ENCODE results near the gene GP5.

Gene GP5

GRCh38 chr3:194379651-194380050 lies 19.4 kb downstream of the GP5 start:
- in situ Hi-C loops (cut with MboI; ENCODE audit: low sequenced_read_pairs): no loop called here

DNA sequence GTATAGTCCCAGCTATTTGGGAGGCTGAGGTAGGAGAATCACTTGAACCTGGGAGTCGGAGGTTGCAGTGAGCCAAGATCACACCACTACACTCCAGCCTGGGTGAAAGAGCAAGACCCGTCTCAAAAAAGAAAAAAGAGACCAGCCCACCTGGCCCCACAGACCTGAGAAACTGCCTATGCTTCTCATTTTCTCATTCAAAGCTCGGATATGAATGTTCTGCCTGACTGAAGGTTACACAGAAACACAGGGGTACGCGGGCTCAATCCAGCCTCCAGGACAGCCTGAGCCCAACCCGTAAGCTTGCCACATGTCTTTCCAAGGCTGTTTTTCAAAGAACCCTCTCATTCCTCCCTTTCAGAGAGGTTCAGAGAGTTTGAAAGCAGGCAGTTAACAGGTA lies 19.8 kb downstream of the GP5 start:
- in situ Hi-C loops (cut with MboI; ENCODE audit: low sequenced_read_pairs): no loop called here

DNA sequence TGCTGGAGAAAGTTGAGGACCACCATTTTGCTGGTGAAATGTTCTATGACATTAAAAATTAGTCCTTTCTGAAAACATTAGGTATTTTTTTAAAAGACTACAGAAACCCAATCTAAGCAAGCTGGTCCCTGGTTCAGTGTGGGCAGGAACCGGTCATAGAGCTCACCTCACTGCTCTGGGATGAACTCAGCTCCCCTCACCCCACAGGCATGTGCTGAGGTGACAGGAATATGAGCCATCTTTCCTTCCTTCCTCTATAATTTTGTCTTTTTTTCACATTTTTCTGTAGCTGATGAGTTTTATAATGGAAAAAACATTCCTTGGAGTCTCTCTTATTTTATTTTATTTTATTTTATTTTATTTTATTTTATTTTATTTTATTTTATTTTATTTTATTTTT lies 21.4 kb downstream of the GP5 start:
- in situ Hi-C loops (cut with MboI; ENCODE audit: low sequenced_read_pairs): no loop called here

DNA sequence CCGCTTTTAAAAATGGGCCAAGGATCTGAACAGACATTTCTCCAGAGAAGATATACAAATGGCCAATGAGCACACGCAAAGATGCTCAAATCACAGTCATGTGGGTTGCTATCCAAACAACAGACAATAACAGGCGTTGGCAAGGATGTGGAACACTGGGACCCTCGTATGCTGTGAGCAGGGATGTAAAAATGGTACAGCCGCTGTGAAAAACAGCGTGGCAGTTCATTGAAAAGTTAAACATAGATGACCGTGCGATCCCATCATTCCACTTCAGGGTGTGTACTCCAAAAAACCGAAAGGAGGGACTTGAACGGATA lies 22.9 kb downstream of the GP5 start:
- in situ Hi-C loops (cut with MboI; ENCODE audit: low sequenced_read_pairs): no loop called here

DNA sequence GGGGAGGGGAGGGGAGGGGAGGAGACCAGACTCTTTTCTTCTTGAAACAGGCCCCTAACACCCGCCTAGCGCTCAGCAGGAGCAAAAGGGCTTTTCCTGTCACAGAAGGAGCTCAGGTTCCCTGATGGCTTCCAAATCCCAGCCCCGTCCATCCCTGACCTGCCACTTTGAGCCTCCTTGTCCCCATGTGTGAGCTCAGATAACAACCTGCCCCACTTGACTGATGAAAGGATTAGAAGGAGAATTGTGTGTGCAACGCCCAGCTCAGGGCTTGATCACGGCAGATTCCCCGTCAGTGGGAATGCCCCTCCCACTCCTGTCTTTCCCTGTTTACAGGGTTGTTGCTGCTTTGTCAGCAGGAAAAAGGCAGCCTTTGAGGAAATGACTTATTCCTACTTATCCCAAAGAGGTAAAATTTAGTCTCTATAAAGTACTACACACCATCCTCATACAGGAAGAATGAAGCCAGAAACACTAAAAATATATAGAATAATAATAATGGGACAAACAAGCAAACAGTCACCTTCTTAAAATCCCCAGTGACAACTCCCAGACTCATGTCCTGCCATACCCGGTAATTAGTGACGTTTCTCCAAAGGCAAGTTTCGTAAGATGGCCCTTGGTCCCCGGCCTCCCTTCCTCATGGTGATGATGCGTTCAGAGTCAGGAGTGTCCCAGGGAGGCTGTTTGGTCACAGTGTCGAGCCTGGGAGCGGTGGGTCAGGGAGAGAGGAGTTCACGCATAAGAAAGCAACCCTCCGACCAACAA lies 23.4 kb downstream of the GP5 start:
- in situ Hi-C loops (cut with MboI; ENCODE audit: low sequenced_read_pairs): no loop called here

- in situ Hi-C loops (cut with MboI; ENCODE audit: low sequenced_read_pairs): no loop called here
Measured at GRCh38 chr3:194374935-194375334, 24.1 kb downstream of the GP5 start.

DNA sequence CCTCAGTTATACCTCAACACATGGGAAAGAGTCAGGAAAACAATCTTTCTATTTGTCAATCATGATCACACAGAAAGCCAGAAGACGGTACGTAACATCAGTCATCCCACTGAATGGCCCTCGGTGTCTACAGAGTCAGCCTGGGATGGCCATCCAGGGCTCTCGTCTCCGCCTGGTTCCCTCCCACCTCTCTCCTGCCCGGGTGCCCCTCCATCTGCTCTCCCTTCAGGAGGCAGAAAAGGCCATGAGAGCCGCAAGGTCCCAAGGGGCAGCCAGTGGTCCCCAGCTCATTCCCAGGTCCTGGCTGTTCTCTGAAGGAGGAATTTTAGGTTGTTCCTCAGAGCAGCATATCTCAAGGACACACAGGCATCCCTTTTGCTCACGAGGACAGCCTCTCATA lies 25.2 kb downstream of the GP5 start:
- in situ Hi-C loops (cut with MboI; ENCODE audit: low sequenced_read_pairs): no loop called here

DNA sequence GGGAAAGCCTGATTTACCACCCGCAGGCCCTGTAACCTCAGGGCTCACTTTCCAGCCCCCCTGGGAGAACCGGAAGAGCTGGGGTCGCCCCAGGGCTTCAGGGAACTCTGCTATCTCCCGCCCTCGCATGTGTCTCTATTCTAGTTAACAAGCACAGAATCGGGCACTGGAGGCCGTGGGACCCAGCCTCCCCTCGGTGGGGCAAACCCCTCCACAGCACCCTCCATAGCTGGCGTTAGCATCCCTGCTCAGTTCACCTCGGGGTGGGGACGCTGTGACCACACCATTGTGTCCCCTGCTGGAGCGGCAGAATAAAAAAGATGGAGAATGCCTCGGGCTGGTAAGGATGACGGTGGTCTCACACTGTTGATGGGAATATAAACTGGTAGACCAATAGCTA lies 26.0 kb downstream of the GP5 start:
- in situ Hi-C loops (cut with MboI; ENCODE audit: low sequenced_read_pairs): no loop called here

GRCh38 chr3:194370753-194371152 lies 28.3 kb downstream of the GP5 start:
- in situ Hi-C loops (cut with MboI; ENCODE audit: low sequenced_read_pairs): no loop called here

- in situ Hi-C loops (cut with MboI; ENCODE audit: low sequenced_read_pairs): no loop called here
Measured at GRCh38 chr3:194369522-194370279, 29.4 kb downstream of the GP5 start, which contains the start of gene LRRC15. Gene LRRC15 (minus strand): TSS chr3:194369743. CDS start chr3:194361043, 8,700 bp downstream.

DNA sequence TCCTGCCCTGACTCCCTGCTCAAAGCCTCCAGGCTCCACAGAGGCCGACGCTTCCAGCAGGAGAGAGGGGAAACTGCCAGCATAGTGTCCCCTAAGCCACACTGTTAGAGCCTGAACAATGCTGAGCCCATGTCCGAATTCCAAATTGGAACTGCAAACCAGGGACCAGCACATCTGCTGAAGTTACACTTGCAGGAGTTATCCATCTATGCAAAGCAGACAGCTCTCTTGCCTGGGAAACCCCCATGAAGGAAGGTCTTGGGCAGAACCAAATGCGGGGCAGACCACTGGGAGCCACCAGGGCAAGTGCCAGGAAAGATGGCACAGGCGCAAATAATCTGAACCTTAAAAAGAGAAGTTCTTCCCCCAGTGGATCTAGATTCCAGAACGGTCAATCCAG lies 30.1 kb downstream of the GP5 start:
- in situ Hi-C loops (cut with MboI; ENCODE audit: low sequenced_read_pairs): no loop called here

DNA sequence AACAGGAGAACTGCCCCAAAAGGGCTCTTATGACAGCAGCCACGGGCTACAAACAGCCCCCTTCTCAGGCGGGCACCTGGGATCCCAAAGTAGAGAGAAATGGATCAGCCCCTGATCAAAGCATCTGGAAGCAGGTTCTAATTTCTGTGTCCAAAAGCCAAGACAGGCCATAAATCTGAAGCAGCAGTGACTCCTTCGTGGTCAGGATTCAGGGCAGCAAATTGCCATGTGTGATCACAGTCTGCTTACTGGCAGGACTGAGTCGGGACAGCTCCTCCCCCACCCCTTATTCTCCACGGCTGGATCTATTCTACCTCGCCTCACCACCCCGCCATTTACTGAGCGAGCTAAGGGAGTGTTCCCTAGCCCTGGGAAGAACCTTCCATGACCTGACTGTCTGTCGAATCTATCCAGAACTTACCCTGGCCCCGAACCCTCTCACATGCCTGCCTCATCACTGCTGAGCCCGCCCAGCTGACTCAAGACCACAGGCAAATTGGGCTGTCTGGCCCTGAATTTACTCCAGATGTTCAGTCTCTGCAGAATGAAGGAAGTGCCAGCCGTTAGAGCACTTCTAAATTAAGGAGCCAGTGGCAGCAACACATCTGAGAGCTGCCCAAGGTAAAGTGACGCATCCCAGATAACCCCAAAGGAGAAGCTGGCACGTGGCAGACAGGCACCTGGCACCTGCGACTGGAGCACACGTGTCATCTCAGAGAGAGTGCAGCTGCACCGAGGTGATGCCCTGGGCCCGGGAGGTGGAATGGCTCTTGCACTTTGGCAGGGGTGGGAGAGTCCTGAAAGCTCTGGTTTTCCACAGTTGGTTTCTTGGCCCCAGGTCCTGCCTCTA lies 30.8 kb downstream of the GP5 start:
- in situ Hi-C loops (cut with MboI; ENCODE audit: low sequenced_read_pairs): no loop called here

DNA sequence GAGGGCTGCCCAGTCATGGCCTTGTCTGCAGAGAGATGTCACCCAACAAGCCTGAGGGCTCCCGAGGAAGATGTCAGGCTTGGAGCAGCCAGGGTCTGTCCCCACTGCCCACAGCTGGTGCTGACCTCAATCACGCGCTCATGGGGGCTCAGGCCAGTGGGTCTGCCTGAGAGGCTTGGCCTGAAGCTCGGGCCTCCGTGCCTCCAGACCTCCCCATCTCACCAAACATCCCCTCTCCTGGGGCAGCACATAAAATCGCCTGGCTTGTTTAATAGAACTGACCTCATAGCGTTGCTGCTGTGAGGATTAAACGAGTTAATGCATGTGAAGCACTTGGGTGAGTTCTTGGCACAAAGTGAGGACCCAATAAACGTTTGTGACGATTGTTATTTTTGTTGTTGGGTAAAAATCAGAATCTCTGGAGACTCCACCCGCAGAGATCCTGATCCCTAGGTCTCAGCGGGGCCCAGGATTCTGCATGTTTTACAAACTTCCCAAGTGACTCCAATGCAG lies 33.0 kb downstream of the GP5 start:
- in situ Hi-C loops (cut with MboI; ENCODE audit: low sequenced_read_pairs): no loop called here

- in situ Hi-C loops (cut with MboI; ENCODE audit: low sequenced_read_pairs): no loop called here
Measured at GRCh38 chr3:194365526-194365925, 33.5 kb downstream of the GP5 start.

DNA sequence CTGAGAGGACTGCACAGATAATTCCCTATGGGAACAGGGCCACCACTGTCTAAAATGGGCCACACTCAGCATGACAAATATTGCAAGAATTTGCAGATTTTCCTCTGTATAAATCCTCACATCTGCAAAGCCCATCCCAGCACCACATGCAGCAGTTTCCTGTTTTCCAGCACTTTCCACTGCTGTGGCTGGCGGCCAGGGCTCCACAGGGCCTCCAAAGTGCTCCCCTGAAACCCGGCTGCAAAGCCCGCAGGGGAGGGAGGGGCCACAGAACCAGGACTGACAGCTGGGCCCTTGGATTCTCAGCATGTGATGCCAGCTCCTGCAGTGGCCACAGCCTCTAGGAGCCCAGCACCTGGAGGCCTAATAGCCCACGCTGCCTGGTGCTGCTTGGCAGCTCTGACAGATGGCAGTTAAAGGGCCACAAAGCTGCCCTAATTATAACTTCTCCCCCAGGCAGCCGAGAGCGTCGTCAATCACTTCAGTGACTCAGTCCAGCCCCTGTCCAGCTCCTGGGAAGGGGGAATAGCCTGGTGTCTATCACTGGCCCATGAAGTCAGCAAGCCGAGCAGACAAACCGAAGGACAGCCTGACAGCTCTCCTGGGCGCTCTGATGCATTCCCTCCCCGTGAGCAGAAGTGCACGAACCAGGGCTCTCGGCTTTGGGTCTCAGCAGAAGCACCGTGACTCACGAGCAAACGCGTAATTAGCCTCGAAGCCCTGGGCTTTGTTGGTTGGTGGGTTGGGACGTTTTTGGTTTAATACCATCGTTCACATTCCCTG lies 34.2 kb downstream of the GP5 start:
- in situ Hi-C loops (cut with MboI; ENCODE audit: low sequenced_read_pairs): no loop called here

- in situ Hi-C loops (cut with MboI; ENCODE audit: low sequenced_read_pairs): no loop called here
Measured at GRCh38 chr3:194364314-194364651, 34.8 kb downstream of the GP5 start.

- in situ Hi-C loops (cut with MboI; ENCODE audit: low sequenced_read_pairs): no loop called here
Measured at GRCh38 chr3:194360568-194360967, 38.5 kb downstream of the GP5 start.

- in situ Hi-C loops (cut with MboI; ENCODE audit: low sequenced_read_pairs): no loop called here
Measured at GRCh38 chr3:194357681-194358080, 41.4 kb downstream of the GP5 start.

- in situ Hi-C loops (cut with MboI; ENCODE audit: low sequenced_read_pairs): no loop called here
Measured at GRCh38 chr3:194355379-194355778, 43.7 kb downstream of the GP5 start.

- in situ Hi-C loops (cut with MboI; ENCODE audit: low sequenced_read_pairs): no loop called here
Measured at GRCh38 chr3:194354315-194354714, 44.8 kb downstream of the GP5 start.

Data from HL-60/S4 (cell line).